WERI-Rb-1 (cell line): Measurements from ENCODE around the gene ROPN1L.

Experiments used
- DNase-seq: peaks from one replicate; pipeline ENCODE4 v3.0.0-alpha.2; 2020
- H3K27ac ChIP-seq: fragments of 250-450 bp; sonication (Bioruptor Pico); 2 replicates; pipeline ENCODE4 v1.5.1; 2020; ENCODE audit warnings: mild to moderate bottlenecking, moderate library complexity
- H3K27me3 ChIP-seq: fragments of 250-450 bp; sonication (Bioruptor Pico); 2 replicates; pipeline ENCODE4 v1.5.1; 2021; ENCODE audit warnings: mild to moderate bottlenecking, low read depth, moderate library complexity; ENCODE audit not compliant: insufficient read depth, severe bottlenecking
- H3K36me3 ChIP-seq: fragments of 250-450 bp; sonication (Bioruptor Pico); 2 replicates; pipeline ENCODE4 v1.5.1; 2020; ENCODE audit warnings: mild to moderate bottlenecking, moderate library complexity
- H3K4me3 ChIP-seq: 2 replicates; pipeline ENCODE4 v1.5.1; 2011; ENCODE audit warnings: low read depth, mild to moderate bottlenecking, control low read depth, low read length
- H3K9me3 ChIP-seq: fragments of 250-450 bp; sonication (Bioruptor Pico); 2 replicates; pipeline ENCODE4 v1.5.1; 2021; ENCODE audit warnings: mild to moderate bottlenecking, moderate library complexity; ENCODE audit not compliant: severe bottlenecking
- TF ChIP-seq, protein P1 (sequence below): IDR thresholded peaks from 2 replicates; pipeline ENCODE4 v1.5.1; 2011; ENCODE audit warnings: low read depth, mild to moderate bottlenecking, control low read depth, inconsistent platforms, low read length

The ROPN1L gene

DNA sequence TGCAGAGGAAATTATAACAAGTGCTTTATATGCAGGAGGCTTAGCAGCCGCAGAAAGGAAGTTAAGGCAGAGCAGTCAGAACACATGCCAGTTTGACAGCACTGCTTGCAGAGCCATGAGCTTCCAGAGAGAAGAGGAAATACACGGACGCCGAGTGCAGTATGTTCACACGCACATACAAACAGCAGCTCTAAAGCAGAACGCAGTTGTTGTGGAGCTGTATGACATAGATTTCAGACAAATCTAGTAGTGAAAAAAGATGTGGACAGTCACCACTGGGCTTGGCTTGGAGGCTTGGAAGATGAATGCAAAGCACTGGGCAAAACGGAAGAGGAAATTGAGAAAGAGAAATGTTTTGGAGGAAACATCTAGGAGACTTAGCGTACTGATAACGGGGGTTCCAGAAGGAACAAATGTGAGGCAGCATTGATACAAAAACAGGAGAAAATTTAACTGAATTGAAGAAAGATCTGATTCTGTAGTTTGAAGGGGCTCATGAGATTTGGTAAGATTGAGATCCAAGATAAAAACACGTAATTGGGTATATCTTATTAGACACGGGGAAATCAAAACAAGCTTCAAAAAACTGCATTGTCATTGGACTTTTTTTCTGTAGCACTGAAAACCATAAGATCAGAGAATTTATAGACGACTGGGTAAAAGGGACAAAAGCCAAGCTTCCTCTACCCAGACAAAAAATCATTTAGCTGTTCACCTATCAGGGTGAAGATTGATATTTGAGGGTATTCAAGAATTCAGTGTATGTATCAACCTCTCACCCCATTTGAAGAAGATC is 19.6 kb upstream of the ROPN1L start:
- TF ChIP-seq, protein P1, sequence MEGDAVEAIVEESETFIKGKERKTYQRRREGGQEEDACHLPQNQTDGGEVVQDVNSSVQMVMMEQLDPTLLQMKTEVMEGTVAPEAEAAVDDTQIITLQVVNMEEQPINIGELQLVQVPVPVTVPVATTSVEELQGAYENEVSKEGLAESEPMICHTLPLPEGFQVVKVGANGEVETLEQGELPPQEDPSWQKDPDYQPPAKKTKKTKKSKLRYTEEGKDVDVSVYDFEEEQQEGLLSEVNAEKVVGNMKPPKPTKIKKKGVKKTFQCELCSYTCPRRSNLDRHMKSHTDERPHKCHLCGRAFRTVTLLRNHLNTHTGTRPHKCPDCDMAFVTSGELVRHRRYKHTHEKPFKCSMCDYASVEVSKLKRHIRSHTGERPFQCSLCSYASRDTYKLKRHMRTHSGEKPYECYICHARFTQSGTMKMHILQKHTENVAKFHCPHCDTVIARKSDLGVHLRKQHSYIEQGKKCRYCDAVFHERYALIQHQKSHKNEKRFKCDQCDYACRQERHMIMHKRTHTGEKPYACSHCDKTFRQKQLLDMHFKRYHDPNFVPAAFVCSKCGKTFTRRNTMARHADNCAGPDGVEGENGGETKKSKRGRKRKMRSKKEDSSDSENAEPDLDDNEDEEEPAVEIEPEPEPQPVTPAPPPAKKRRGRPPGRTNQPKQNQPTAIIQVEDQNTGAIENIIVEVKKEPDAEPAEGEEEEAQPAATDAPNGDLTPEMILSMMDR, result no peak
- H3K27ac ChIP-seq, result no peak overlapping the region
- H3K27me3 ChIP-seq, result no peaks in the 10 kb centered on the region
- no peak for DNase-seq
- H3K9me3 ChIP-seq, result no peaks in the 10 kb centered on the region
- peaks cover 82% of the 10 kb centered on the region for H3K36me3 ChIP-seq
- no peak overlapping the region for H3K4me3 ChIP-seq

GRCh38 chr5:10423022-10423421 is 18.7 kb upstream of the ROPN1L start:
- no peaks in the 10 kb centered on the region for H3K27me3 ChIP-seq
- TF ChIP-seq, protein P1, result no peak
- peaks cover 84% of the 10 kb centered on the region for H3K36me3 ChIP-seq
- H3K9me3 ChIP-seq, result no peaks in the 10 kb centered on the region
- H3K4me3 ChIP-seq, result no peak overlapping the region
- DNase-seq, result no peak
- H3K27ac ChIP-seq, result no peak overlapping the region

DNA sequence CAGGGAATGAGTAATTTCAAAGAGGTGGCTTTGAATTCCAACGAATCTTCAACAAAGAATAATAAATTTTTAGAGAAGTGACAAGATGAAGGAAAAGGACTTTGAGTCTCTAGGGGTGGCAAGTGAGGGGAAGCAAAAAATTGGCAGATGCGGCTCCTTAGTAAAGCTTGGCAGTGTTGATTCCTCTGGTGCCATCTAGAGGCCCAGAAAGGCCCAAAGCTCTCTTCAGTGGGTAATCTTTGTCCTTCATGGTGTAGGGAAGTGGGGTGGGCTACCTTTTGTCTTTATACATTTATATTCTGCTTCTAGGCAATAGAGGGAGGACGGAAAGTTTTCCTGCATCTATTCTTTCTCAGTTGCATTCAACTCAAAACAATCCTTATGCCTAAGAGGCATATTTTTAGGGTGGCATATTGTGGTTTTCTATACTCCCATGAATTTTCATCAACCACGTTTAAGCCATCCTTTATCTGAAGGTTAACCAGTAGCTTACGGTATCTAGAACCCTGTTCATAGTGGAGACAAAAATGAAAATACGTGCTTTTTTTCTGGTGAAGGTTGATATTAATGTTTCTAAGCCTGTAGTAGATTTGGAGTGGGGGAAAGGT is 17.5 kb upstream of the ROPN1L start:
- Histone ChIP-seq H3K4me3 (no peak overlapping the region), H3K27me3 (no peaks in the 10 kb centered on the region), H3K36me3 (peaks cover 81% of the 10 kb centered on the region), H3K27ac (no peak overlapping the region), H3K9me3 (no peaks in the 10 kb centered on the region)
- TF ChIP-seq, protein P1, result peak; percentile 77
- DNase-seq, result peak; percentile 55

GRCh38 chr5:10427201-10427600 is 14.5 kb upstream of the ROPN1L start:
- no peak overlapping the region for H3K27ac ChIP-seq
- no peaks in the 10 kb centered on the region for H3K9me3 ChIP-seq
- H3K27me3 ChIP-seq, result no peaks in the 10 kb centered on the region
- DNase-seq, result no peak
- peaks cover 76% of the 10 kb centered on the region for H3K36me3 ChIP-seq
- no peak overlapping the region for H3K4me3 ChIP-seq
- TF ChIP-seq, protein P1, result no peak

- Histone ChIP-seq H3K27me3 (no peaks in the 10 kb centered on the region), H3K4me3 (no peak overlapping the region), H3K27ac (no peak overlapping the region), H3K36me3 (peaks cover 81% of the 10 kb centered on the region), H3K9me3 (no peaks in the 10 kb centered on the region)
- TF ChIP-seq, protein P1, result no peak
- DNase-seq, result no peak
These were observed 13.7 kb upstream of the ROPN1L start for GRCh38 chr5:10427978-10428377.
